ENCODE measurements around the gene MCF2L2. TPM values are rescaled to one million over a fixed set of nuclear protein-coding genes. Genes with fewer than 3 reads are reported as not detected.
"Not testable (repeated sequence)": the region's sequence is repeated elsewhere in the genome, so short reads cannot be mapped to it uniquely, and the experiment has no call there.

MCF2L2 gene
- total and polyA plus RNA-seq, 7 donors, result 0.17 to 2.7 (median 0.57) TPM

- Histone ChIP-seq H3K36me3 (ENCODE audit: insufficient read depth in 1 of 2, low read depth in 1 of 2) (peaks cover 0 to 3% of the 10 kb centered on the region in 2 donors), H3K4me3 (peak overlapping the region; percentile 91), H3K27me3 (ENCODE audit: insufficient read depth in 3 of 3, low read length in 2 of 3) (no peaks in the 10 kb centered on the region), H3K9me3 (peaks cover 6% of the 10 kb centered on the region), H3K27ac (peak overlapping the region; percentile 84), H3K4me1 (peaks cover 23% of the 10 kb centered on the region)
- 96 to 99% (median 96%) methylated on average over 2 of the region's 2 CpGs for WGBS, 3 donors
- no peak for TF ChIP-seq CTCF (IDR thresholded peaks at IDR 0.05)
- no peak for DNase-seq
- intact Hi-C loops (cut with DNase I), result no loop called here
- no peak for ATAC-seq
Measured at GRCh38 chr3:183446838-183447205, 18.4 kb upstream of the MCF2L2 start.

- Histone ChIP-seq H3K4me3 (no peak overlapping the region), H3K4me1 (peaks cover 16% of the 10 kb centered on the region), H3K27ac (no peak overlapping the region), H3K36me3 (ENCODE audit: insufficient read depth in 1 of 2, low read depth in 1 of 2) (no peaks in the 10 kb centered on the region), H3K9me3 (peaks cover 6% of the 10 kb centered on the region), H3K27me3 (ENCODE audit: insufficient read depth in 3 of 3, low read length in 2 of 3) (no peaks in the 10 kb centered on the region)
- TF ChIP-seq CTCF (IDR thresholded peaks at IDR 0.05), result no peak
- ATAC-seq (no peak), DNase-seq (no peak)
- WGBS, 3 donors, result 89 to 95% (median 92%) methylated on average over 1 of the region's 1 CpG
- intact Hi-C loops (cut with DNase I), result no loop called here
Measured at GRCh38 chr3:183444748-183445147, 16.3 kb upstream of the MCF2L2 start.

- DNase-seq (no peak), ATAC-seq (no peak)
- intact Hi-C loops (cut with DNase I), result no loop called here
- Histone ChIP-seq H3K36me3 (ENCODE audit: insufficient read depth in 1 of 2, low read depth in 1 of 2) (no peaks in the 10 kb centered on the region), H3K27me3 (ENCODE audit: insufficient read depth in 3 of 3, low read length in 2 of 3) (no peaks in the 10 kb centered on the region), H3K27ac (no peak overlapping the region), H3K9me3 (peaks cover 6% of the 10 kb centered on the region), H3K4me1 (peaks cover 5% of the 10 kb centered on the region), H3K4me3 (no peak overlapping the region)
- TF ChIP-seq CTCF (IDR thresholded peaks at IDR 0.05), result no peak
- 85 to 92% (median 89%) methylated on average over 10 of the region's 10 CpGs for WGBS, 3 donors
Measured at GRCh38 chr3:183443395-183444385, 15.3 kb upstream of the MCF2L2 start.

- ATAC-seq (no peak), DNase-seq (no peak)
- H3K9me3 ChIP-seq, result peaks cover 6% of the 10 kb centered on the region
- TF ChIP-seq CTCF (IDR thresholded peaks at IDR 0.05), result no peak
- H3K27me3 ChIP-seq (ENCODE audit: insufficient read depth in 3 of 3, low read length in 2 of 3), result no peaks in the 10 kb centered on the region
- no peaks in the 10 kb centered on the region for H3K36me3 ChIP-seq (ENCODE audit: insufficient read depth in 1 of 2, low read depth in 1 of 2)
- no peak overlapping the region for H3K4me3 ChIP-seq
- no peaks in the 10 kb centered on the region for H3K4me1 ChIP-seq
- 74 to 82% (median 77%) methylated on average over 1 of the region's 1 CpG for WGBS, 3 donors
- intact Hi-C loops (cut with DNase I), result no loop called here
- H3K27ac ChIP-seq, result no peak overlapping the region
Measured at GRCh38 chr3:183442994-183443393, 14.6 kb upstream of the MCF2L2 start.

- H3K4me1 ChIP-seq; intact Hi-C loops (cut with DNase I); H3K9me3 ChIP-seq; H3K27ac ChIP-seq; ATAC-seq; H3K4me3 ChIP-seq; DNase-seq; H3K36me3 ChIP-seq (ENCODE audit: insufficient read depth in 1 of 2, low read depth in 1 of 2); H3K27me3 ChIP-seq (ENCODE audit: insufficient read depth in 3 of 3, low read length in 2 of 3): not testable (repeated sequence)
- 83 to 100% (median 100%) methylated on average over 2 to 3 of the region's 3 CpGs for WGBS, 3 donors
Measured at GRCh38 chr3:183440521-183440920, 12.1 kb upstream of the MCF2L2 start.
